Left cardiac atrium (tissue), 4 donors: Measurements from ENCODE around the gene CASTOR2. TPM values are rescaled to one million over a fixed set of nuclear protein-coding genes. Genes with fewer than 3 reads are reported as not detected.
"Not testable (repeated sequence)": the region's sequence is repeated elsewhere in the genome, so short reads cannot be mapped to it uniquely, and the experiment has no call there.

Experiments used
- ATAC-seq, 2 donors: fragments of 200-7000 bp; cut with Tn5 transposase; one replicate each; pipeline ENCODE4 v1.9.1; 2020; ENCODE audit warnings: mild to moderate bottlenecking in 2 of 2, moderate library complexity in 2 of 2
- DNase-seq: peaks from one replicate; pipeline ENCODE4 v3.0.0-alpha.2; 2020
- intact Hi-C, 2 donors: fragments of 100-400 bp; cut with DNase I; formaldehyde crosslinking; loops; one replicate each; pipeline versions ENCODE4 v1.14.1 to v1.15.1; 2022 to 2023
- long read RNA-seq: library from polyadenylated mRNA; unstranded; transcript quantifications from one replicate; pipeline ENCODE4 v2.0.0, GENCODE V29; 2021
- total RNA-seq, 2 donors: library from RNA; stranded (reverse); fragmentation: NEBNext Ultra II Directional; extraction: Animal tissue kit (Norgen Biotek cat#: 25700); gene quantifications; one replicate each; pipeline ENCODE4 v1.2.1, GENCODE V29; 2021
- donor health status: DM: no; HTN: yes; CAD: no.
- donor health status: DM: no; HTN: yes; CAD: no; lungs with severe emphysema.
- donor health status: DM: yes; HTN: yes; CAD: no.
- donor health status: Dilated cardiomyopathy.

The CASTOR2 gene
- 10 to 100 TPM; 31.0 to 35.6 TPM for total RNA-seq
- long read RNA-seq, partial matches to known transcripts = 0 of 1 reads
- long read RNA-seq, other reads (novel, unspliced or antisense) = 0 of 1 reads

DNA sequence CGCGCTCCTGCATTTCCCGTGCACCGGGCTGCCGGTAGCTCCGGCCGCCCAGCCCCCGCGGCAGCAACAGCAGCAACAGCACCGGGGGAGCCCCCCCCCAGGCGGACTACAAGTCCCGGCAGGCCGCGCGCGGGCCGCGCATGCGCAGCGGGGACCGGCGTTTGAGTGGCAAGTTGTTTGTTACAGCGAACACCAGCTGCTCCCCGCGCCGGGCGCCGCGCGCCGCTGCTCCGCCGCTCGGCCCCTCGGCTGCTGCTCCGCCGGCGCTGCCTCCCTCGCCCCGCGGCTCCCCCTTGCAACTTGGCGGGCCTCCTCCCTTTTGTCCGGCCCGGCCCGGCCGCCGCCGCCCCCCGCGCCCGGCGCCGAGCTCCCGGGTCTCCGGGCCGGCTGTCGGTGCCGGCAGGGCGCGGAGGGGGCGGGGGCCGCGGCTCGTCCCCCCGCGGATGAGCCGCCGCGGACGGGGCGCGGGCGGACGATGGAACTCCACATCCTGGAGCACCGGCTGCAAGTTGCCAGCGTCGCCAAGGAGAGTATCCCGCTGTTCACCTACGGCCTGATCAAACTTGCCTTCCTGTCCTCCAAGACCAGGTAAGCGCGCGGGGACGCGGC lies at the start of gene CASTOR2:
CASTOR2 (plus strand) TSS at position 195 of the 609 bp plus-strand sequence; CDS start at position 476, 281 bp downstream.
- ATAC-seq (peak; percentile 95 to 97), DNase-seq (peak; percentile 71)
- intact Hi-C loops = not testable (repeated sequence)

- ATAC-seq, intact Hi-C loops, DNase-seq: not testable (repeated sequence)
Observed at GRCh38 chr7:74922321-74922890, 42.1 kb upstream of the CASTOR2 start.

DNA sequence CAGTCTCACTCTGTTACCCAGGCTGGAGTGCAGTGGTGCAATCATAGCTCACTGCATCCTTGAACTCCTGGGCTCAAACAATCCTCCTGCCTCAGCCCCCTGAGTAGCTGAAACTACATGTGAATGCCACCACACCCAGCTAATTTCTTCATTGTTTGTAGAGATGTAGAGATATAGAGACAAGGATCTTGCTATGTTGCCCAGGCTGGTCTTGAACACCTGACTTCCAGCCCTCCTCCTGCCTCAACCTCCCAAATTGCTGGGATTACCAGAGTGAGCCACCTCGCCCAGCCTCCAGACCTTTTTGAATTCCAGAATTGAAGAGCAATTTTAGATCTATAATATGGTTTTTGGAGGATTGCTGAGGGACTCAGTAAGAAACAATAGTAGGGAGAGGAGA lies 40.9 kb upstream of the CASTOR2 start:
- intact Hi-C loops, ATAC-seq: not testable (repeated sequence)

DNA sequence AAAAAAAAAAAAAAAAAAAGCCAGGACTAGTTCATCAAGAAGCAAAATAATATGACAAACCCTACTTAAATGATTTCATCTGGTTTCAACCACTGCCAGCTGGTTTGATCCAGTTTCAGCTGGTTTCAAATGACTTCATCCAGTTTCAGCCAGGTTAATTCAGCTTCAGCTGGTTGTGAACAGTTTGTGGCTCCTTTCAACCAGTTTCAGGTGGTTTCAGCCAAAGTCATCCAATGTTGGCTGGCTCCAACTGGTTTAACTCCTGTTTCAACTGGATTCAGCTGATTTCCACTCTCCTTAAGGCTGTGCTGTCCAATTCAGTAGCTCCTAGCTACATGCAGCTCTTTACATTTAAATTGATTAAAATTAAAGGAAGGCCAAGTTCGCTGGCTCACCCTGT lies 37.5 kb upstream of the CASTOR2 start:
- ATAC-seq, DNase-seq, intact Hi-C loops: not testable (repeated sequence)

More for the DNA sequence above, 40.9 kb upstream of the CASTOR2 start:
- DNase-seq = not testable (repeated sequence)

GRCh38 chr7:74931563-74932328 lies 32.8 kb upstream of the CASTOR2 start:
- DNase-seq, intact Hi-C loops: not testable (repeated sequence)
- ATAC-seq = peak; percentile 47 to 66

DNA sequence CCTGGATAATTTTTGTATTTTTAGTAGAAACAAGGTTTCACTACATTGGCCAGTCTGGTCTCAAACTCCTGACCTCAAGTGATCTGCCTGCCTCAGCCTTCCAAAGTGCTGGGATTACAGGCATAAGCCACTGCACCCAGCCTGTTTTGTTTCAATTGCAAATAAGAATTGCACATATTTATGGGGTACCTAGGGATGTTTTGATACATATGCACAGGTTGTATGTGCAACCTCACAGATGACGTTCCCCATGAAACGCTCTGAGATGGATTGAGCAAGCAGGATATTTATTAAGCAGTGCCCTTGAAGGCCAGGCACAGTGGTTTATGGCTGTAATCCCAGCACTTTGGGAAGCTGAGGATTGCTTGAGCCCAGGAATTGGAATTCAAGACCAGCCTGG lies 25.1 kb upstream of the CASTOR2 start:
- ATAC-seq, DNase-seq, intact Hi-C loops: not testable (repeated sequence)

- intact Hi-C loops, DNase-seq: not testable (repeated sequence)
- peak; percentile 46 to 76 for ATAC-seq
Observed at GRCh38 chr7:74941302-74942069, 23.0 kb upstream of the CASTOR2 start.

- intact Hi-C loops, DNase-seq, ATAC-seq: not testable (repeated sequence)
Observed at GRCh38 chr7:74943923-74944322, 20.6 kb upstream of the CASTOR2 start.

DNA sequence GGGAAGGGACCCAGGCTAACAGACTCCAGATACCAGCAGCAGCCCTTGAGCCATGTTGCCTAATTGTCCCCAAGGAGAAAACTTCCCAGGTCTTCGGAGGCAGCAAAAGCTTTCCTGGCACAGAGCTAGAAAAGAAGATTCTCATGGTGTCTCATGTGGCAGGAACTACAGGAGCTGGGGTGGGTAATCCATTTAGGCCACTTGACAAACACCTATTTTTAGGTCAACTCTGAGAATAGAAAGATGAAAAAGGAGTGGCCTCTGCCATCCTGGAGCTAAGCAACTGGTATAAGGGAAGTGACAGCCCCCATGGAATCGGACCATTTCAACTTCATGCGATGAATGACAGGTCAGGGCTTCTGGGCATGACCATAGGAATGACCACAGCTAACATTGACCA lies 16.8 kb upstream of the CASTOR2 start:
- intact Hi-C loops, DNase-seq: not testable (repeated sequence)
- peak in 1 of 2 donors; percentile 47 for ATAC-seq

GRCh38 chr7:74953774-74954173 lies 10.7 kb upstream of the CASTOR2 start:
- ATAC-seq, intact Hi-C loops, DNase-seq: not testable (repeated sequence)

GRCh38 chr7:74958328-74958727 lies 6.2 kb upstream of the CASTOR2 start:
- intact Hi-C loops, ATAC-seq, DNase-seq: not testable (repeated sequence)

GRCh38 chr7:74963704-74964510 lies 598 bp upstream of the CASTOR2 start:
- intact Hi-C loops = not testable (repeated sequence)
- ATAC-seq (peak; percentile 8 to 61), DNase-seq (peak; percentile 27)

GRCh38 chr7:74966208-74966854 lies 1.8 kb downstream of the CASTOR2 start:
- intact Hi-C loops, DNase-seq, ATAC-seq: not testable (repeated sequence)

DNA sequence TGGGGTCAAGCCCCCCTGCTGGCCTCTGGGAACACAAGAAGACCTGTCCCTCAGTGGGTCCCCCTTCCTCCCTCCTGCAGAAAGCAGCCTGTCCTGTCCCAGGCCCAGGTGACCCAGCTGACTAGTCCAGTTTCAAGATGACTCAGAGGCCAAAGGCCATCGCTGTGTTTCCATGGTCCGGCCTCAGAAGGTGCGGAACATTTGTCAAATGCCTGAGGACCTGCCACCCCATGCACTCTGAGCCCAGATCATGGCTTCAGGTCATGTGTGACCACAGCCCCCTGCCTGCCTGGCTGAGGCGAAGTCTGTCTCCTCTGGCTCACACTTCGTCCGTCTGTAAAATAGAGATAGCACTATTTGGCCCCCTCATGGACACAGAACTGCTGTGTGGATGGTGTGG lies 2.4 kb downstream of the CASTOR2 start:
- DNase-seq, intact Hi-C loops, ATAC-seq: not testable (repeated sequence)

GRCh38 chr7:74971431-74971830 lies 6.9 kb downstream of the CASTOR2 start:
- ATAC-seq, DNase-seq, intact Hi-C loops: not testable (repeated sequence)

GRCh38 chr7:74972377-74972776 lies 7.9 kb downstream of the CASTOR2 start:
- ATAC-seq, intact Hi-C loops, DNase-seq: not testable (repeated sequence)

DNA sequence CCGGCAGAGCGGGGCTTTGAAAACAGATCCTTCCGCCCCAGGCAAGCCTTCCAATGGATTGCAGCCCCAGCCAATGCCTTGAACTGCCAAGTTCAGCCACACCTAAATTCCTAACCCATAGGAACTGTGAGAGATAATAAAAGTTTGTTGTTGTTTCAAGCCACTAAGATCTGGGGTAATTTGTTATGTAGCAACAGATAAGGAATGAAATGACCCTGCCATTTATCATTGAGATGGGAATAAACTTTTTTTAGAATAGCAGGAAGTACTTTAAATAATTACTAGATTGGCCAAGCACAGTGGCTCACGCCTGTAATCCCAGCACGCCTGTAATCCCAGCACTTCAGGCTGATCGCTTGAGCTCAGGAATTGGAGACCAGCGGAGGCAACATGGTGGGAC lies 11.5 kb downstream of the CASTOR2 start:
- ATAC-seq, intact Hi-C loops, DNase-seq: not testable (repeated sequence)
